Spleen (tissue), 7 donors: Measurements from ENCODE around the gene SUMO4.

ENCODE experiments used
- POLR2A ChIP-seq, 3 donors: fragments of 450-650 bp; IDR thresholded peaks; one replicate each; pipeline ENCODE4 v1.5.1; 2017; ENCODE audit warnings: antibody characterized with exemption in 3 of 3, mild to moderate bottlenecking in 1 of 3
- TF ChIP-seq, protein P1 (sequence below), 11 experiments: fragments of 200-600 bp in 7 of 11; fragments of 450-650 bp in 4 of 11; sonication (generic) in 4 of 11; IDR thresholded peaks in 8 of 11; conservative IDR thresholded peaks in 3 of 11; 1 replicate in 7 of 11; 2 replicates in 4 of 11; pipeline versions ENCODE4 v1.4.0 to v1.8.0; 2016 to 2021; ENCODE audit warnings: antibody characterized with exemption in 11 of 11, inconsistent platforms in 4 of 11, mild to moderate bottlenecking in 1 of 11
- donor health status: DM: no; HTN: no; CAD: no; lungs with moderate emphysema.
- donor health status: DM: no; HTN: no; CAD: no.
- donor health status: DM: no; HTN: no; CAD: no.

DNA sequence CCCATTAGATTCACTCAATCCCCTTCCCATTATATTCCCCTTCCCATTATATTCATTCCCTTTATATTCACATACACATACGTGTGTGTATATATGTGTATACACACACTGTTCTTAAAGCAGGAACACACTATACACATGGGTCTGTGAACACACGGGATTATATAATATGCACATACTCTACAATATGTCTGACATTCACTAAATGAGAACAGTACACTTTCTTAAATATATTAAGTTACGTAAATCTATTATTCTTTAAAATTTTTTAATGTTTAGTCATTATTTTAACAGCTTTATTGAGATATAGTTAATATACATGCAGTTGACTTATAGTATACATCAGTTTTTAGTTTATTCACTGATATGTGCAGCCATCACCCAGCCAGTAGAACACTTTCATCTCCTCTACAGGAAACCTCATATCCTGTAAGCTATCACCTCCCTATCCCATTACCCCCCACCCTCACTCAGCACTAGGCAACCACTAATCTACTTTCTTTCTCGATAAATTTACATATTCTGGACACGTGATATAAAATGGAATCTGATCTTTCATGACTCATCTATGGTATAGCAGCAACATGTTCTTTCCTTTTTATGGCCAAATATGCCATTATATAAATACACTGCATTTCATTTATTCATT is 13.9 kb upstream of the SUMO4 start:
- TF ChIP-seq, protein P1, sequence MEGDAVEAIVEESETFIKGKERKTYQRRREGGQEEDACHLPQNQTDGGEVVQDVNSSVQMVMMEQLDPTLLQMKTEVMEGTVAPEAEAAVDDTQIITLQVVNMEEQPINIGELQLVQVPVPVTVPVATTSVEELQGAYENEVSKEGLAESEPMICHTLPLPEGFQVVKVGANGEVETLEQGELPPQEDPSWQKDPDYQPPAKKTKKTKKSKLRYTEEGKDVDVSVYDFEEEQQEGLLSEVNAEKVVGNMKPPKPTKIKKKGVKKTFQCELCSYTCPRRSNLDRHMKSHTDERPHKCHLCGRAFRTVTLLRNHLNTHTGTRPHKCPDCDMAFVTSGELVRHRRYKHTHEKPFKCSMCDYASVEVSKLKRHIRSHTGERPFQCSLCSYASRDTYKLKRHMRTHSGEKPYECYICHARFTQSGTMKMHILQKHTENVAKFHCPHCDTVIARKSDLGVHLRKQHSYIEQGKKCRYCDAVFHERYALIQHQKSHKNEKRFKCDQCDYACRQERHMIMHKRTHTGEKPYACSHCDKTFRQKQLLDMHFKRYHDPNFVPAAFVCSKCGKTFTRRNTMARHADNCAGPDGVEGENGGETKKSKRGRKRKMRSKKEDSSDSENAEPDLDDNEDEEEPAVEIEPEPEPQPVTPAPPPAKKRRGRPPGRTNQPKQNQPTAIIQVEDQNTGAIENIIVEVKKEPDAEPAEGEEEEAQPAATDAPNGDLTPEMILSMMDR (IDR thresholded peaks at IDR 0.05 in 8 of 11, conservative IDR thresholded peaks at IDR 0.05 in 3 of 11) = no peak
- no peak for TF ChIP-seq POLR2A (IDR thresholded peaks at IDR 0.05)
